Activated CD4-positive, alpha-beta T cell treated with anti-CD3 and anti-CD28 coated beads, Interleukin-2, amount 50 U/mL, for 1 hour (primary cell): ENCODE results near the gene ACKR3.
A peak's percentile ranks its signal among the peaks of the same experiment; 100 is the strongest.

Source experiments
- DNase-seq: peaks from one replicate; pipeline ENCODE4 v3.0.0-alpha.2; 2020

ACKR3 gene

GRCh38 chr2:236569573-236569973 is at the start of gene ACKR3:
TSS of gene ACKR3 (plus strand) at chr2:236569825. CDS start at chr2:236580466, 10,641 bp downstream.
- peak; percentile 60 for DNase-seq

GRCh38 chr2:236521556-236521955 is 48.1 kb upstream of the ACKR3 start:
- no peak for DNase-seq

- no peak for DNase-seq
Observed at GRCh38 chr2:236523249-236523648, 46.4 kb upstream of the ACKR3 start.

GRCh38 chr2:236525411-236525997 is 44.1 kb upstream of the ACKR3 start:
- DNase-seq, result no peak

- no peak for DNase-seq
Observed at GRCh38 chr2:236526455-236527158, 43.0 kb upstream of the ACKR3 start.

- no peak for DNase-seq
Observed at GRCh38 chr2:236527159-236527630, 42.4 kb upstream of the ACKR3 start.

- DNase-seq, result no peak
Observed at GRCh38 chr2:236529606-236530005, 40.0 kb upstream of the ACKR3 start.

GRCh38 chr2:236530512-236530911 is 39.1 kb upstream of the ACKR3 start:
- no peak for DNase-seq

GRCh38 chr2:236531195-236531594 is 38.4 kb upstream of the ACKR3 start:
- DNase-seq, result no peak

GRCh38 chr2:236531996-236532395 is 37.6 kb upstream of the ACKR3 start:
- DNase-seq, result no peak

GRCh38 chr2:236533343-236533742 is 36.3 kb upstream of the ACKR3 start:
- DNase-seq, result no peak

GRCh38 chr2:236535024-236535423 is 34.6 kb upstream of the ACKR3 start:
- no peak for DNase-seq

GRCh38 chr2:236536727-236537398 is 32.8 kb upstream of the ACKR3 start:
- peak; percentile 52 for DNase-seq

- no peak for DNase-seq
Observed at GRCh38 chr2:236538242-236538641, 31.4 kb upstream of the ACKR3 start.

- DNase-seq, result no peak
Observed at GRCh38 chr2:236541008-236541562, 28.5 kb upstream of the ACKR3 start.

- DNase-seq, result no peak
Observed at GRCh38 chr2:236544362-236544761, 25.3 kb upstream of the ACKR3 start.

- DNase-seq, result no peak
Observed at GRCh38 chr2:236545248-236545658, 24.4 kb upstream of the ACKR3 start.

- no peak for DNase-seq
Observed at GRCh38 chr2:236545814-236546480, 23.7 kb upstream of the ACKR3 start.

- no peak for DNase-seq
Observed at GRCh38 chr2:236546561-236547002, 23.0 kb upstream of the ACKR3 start.

GRCh38 chr2:236547725-236548124 is 21.9 kb upstream of the ACKR3 start:
- DNase-seq, result no peak

GRCh38 chr2:236548179-236548921 is 21.3 kb upstream of the ACKR3 start:
- no peak for DNase-seq

- DNase-seq, result no peak
Observed at GRCh38 chr2:236549165-236549564, 20.5 kb upstream of the ACKR3 start.
